Activated CD8-positive, alpha-beta memory T cell treated with anti-CD3 and anti-CD28 coated beads, Interleukin-2, amount 50 U/mL, for 48 hours (primary cell): Measurements from ENCODE around the gene ENPP1.

Experiments
- DNase-seq: peaks from one replicate; pipeline ENCODE4 v3.0.0-alpha.2; 2020

The ENPP1 gene

DNA sequence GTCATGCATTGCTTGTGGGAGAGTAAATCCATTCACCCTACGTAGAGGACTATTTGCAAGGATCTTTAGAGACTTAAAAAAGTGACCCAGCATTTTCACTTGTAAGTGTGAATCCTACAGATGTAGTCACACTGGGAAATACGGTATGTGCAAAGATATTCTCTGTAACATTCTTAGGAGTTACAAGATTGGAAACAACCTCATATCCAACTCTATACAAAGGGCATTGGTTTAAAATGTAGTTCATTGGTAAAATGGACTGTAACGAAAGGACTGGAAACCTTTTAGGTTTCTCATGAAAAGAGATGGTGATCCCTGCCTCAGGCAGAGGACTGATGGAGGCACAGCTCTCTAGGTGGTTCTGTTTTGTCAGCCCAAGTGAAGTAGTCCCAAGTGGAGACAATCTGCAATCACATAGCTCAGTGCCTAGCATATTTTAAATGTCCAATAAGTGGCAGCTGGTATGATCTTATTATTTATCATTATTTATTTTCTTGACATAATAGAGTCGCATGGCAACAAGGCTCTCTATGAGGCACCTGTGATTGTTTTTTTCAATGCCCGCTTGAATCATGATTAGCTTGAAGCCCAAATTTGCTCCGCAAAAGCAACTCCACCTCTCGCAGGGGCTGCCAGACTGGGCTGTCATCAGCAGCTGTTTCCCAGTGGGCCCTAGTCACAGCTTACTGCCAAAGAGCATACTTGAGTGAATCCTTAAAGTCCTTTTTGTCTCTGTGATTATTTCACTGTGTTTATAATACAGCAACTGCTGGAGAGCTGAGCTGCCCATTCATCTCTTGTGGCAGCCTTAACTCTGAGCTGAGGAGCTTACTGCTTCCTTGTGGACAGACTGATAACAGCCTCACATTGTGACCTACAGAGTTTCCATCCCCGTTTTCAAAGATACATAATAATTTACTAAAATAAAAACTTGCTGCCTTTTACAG lies 19.8 kb upstream of the ENPP1 start:
- DNase-seq, result no peak

DNA sequence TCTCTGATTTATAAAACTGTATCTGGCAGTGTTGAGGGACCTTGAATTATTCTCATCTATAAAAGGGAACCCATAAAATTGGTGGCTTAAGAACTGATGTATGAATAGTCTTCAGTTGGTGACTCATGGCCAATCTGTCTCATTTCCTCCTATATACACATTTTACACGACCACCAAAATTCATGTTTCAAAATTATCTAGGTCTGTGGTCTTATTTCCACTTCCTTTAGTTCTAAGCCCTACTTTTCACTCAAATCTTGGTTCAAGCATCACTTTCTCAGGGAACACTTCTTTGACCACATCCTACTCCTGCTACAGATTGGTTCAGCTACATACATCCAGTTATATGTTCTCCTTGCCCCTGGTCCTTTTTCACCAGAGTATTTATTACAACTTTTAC lies 18.6 kb upstream of the ENPP1 start:
- no peak for DNase-seq

- no peak for DNase-seq
These were observed 16.3 kb upstream of the ENPP1 start for GRCh38 chr6:131791476-131791875.

GRCh38 chr6:131792091-131792496 lies 15.7 kb upstream of the ENPP1 start:
- DNase-seq, result no peak

- no peak for DNase-seq
These were observed 12.5 kb upstream of the ENPP1 start for GRCh38 chr6:131795366-131795765.

GRCh38 chr6:131802347-131802746 lies 5.5 kb upstream of the ENPP1 start:
- no peak for DNase-seq

GRCh38 chr6:131803007-131803769 lies 4.6 kb upstream of the ENPP1 start:
- DNase-seq, result no peak

DNA sequence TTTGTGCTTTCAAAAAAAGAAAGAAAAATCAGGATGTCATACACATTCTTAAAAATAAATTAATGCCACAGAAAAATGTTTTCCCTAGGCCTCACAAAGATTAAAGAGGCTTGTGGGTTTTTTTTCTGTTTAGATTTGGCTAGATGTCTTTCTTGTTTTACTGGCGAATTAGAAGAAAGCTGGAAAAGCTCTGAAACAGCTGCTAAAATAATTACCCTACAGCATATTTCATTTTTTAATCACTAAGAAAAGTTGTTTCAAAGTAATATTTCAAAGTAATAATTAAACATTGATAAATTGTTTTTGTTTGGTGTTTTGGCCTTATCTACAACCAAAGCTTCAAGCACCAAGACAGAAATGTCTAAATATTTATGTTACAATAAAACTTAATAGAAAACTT lies 3.7 kb upstream of the ENPP1 start:
- DNase-seq, result no peak

DNA sequence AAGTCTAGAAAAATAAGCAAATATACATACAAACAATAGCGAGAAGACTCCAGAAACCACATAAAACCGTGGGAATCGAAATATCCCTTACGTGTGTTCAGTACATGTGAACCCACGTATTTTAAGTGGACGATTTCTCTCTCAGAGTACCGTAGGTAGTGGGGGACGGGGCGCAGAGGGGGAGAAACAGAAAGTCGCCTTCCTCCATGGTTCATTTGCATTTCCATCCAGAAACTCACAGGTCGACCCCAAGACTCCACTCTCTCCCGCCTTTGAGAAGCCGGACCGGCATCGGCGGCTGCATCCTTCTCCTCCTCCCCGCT lies 538 bp upstream of the ENPP1 start:
- no peak for DNase-seq

DNA sequence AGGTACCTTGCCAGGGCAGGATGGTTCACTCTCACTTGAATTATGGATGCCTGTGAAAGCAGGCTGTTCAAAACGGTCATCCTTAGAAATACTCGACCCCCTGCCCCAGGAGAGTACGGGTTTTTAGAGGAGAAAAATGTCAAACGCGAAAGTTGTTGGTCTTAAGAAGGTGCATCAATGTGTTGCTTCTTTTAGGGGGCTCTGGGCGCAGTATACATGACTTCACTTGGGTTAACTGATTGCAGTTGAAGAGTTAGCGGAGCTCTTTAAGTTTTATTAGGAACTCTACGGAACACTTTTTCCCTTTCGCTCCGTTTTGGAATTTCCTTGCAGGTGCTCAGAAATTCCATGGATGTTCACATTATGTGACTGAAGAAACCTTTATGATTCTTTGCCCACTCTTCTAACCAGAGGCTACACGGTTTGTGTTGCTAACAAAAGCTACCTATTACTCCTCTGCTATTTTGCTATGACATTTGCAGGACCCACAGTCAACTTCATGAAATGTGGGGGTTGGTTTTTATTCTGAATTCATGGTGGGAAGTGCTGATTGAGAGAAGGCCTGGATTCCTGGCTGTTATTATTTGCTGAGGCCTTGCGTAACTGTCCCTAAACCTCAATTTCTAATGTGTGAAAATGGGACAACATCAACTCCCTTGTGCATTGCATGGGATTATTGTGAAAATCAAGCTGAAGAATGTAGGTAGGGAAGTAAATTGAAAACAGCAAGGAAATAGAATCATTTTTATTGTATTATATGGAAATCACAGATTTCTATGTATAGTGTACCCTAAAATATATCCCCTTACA lies 845 bp downstream of the ENPP1 start:
- no peak for DNase-seq

GRCh38 chr6:131811500-131811899 lies 3.7 kb downstream of the ENPP1 start:
- no peak for DNase-seq

- no peak for DNase-seq
These were observed 6.2 kb downstream of the ENPP1 start for GRCh38 chr6:131813991-131814390.

GRCh38 chr6:131816869-131817268 lies 9.0 kb downstream of the ENPP1 start:
- no peak for DNase-seq

GRCh38 chr6:131819572-131820124 lies 11.8 kb downstream of the ENPP1 start:
- DNase-seq, result no peak

DNA sequence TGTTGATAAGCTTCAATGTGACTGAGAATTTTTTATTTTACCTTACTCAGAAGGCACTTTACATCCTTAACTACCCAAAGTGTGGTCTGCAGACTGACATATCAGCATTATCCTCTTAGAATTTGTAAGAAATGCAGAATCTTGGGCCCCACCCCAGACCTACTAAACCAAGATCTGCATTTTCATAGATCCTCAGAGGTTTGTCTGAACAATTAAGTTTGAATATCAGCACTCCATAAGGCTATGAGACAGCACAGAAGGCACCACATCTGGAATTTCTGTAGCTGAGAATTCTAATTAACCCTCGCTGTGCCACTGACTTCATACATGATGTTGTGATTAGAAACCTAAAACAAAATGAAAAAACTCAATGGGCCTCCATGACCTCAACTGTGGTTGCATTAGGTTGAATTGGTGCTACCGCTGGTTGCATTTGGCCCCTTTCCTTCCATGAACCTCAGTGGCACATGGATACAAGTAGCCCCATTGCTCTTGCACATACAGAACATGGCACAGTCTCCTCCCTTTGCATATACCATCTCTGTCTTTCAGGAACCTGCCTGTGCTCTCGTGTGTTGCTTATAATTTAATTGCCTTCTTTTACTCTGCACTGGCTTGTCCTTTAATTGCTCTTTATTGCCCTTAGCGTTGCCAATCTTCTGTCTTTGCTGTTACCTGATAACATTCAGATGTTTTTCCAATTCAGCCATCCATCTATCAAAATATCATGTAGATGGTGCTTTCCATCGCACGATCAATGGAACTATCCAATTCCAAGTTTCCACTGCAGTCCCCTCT lies 13.4 kb downstream of the ENPP1 start:
- no peak for DNase-seq

- DNase-seq, result no peak
These were observed 14.3 kb downstream of the ENPP1 start for GRCh38 chr6:131822119-131822518.

GRCh38 chr6:131823276-131823902 lies 15.6 kb downstream of the ENPP1 start:
- no peak for DNase-seq

DNA sequence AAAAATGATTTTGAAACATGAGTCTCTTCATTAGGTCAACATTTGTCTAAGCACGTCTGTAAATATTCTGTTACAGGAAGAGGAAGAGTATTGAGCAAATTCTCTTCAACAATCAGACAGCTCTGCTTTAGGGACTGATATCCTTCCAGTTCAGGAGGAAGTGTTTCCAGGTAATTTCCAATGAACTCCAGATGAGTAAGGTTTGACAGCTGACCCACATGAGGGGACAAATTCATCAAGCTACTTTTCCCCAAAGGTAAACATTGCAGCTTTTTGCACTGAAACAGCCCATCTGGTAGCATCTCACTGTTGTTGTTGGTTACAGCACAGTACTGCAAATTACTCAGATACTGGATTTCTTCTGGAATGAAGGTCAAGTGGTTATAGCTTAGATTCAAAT lies 18.1 kb downstream of the ENPP1 start:
- DNase-seq, result no peak

- DNase-seq, result no peak
These were observed 20.3 kb downstream of the ENPP1 start for GRCh38 chr6:131828080-131828479.

DNA sequence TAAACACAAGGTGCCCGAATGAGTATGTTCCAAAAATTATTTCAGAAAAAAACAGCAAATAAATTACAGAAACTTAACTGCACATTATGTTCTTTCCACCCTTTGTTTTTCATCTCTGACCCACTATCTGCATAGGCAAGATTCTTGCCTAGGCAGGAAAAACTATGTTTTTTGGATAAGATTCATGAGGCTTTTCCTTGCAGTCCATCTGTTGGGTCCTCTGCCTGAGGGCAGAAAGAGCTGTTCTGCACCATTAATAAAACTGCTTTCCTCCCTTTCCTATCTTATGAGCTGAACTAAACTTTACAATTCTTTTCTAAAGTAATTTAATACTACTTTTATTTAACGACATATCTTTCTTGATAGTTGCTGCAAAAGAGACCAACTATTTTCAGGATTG lies 21.1 kb downstream of the ENPP1 start:
- no peak for DNase-seq

- no peak for DNase-seq
These were observed 23.6 kb downstream of the ENPP1 start for GRCh38 chr6:131831392-131831791.

- DNase-seq, result no peak
These were observed 24.1 kb downstream of the ENPP1 start for GRCh38 chr6:131831886-131832285.
